Prostate gland (tissue), 2 donors: ENCODE results near the gene EIF4G1.

ENCODE experiments used
- CTCF ChIP-seq, 4 experiments: fragments of 200-600 bp in 2 of 4; fragments of 450-650 bp in 2 of 4; sonication (generic) in 2 of 4; IDR thresholded peaks; 1 replicate in 3 of 4; 2 replicates in 1 of 4; pipeline ENCODE4 v1.5.1; 2016 to 2019; ENCODE audit warnings: antibody characterized with exemption in 4 of 4, mild to moderate bottlenecking in 2 of 4, moderate library complexity in 2 of 4
- POLR2AphosphoS5 ChIP-seq: sonication (generic); formaldehyde crosslinking; IDR thresholded peaks from one replicate; pipeline ENCODE4 v1.6.1; 2017; ENCODE audit warnings: antibody characterized with exemption

- TF ChIP-seq CTCF (IDR thresholded peaks at IDR 0.05) (no peak), POLR2AphosphoS5 (no peak)
These were observed 63.0 kb downstream of the EIF4G1 start for GRCh38 chr3:184377374-184377773.
